Measurements from ENCODE around the gene ATXN7L1. TPM values are rescaled to one million over a fixed set of nuclear protein-coding genes. Genes with fewer than 3 reads are reported as not detected.
A peak's percentile ranks its signal among the peaks of the same experiment; 100 is the strongest.

Gene ATXN7L1
- polyA plus RNA-seq (ENCODE audit: insufficient read length in 4 of 4) = 10 to 100 TPM in 3 of 4 donors, 1 to 10 TPM in 1; 9.4 to 12.6 (median 10.8) TPM

GRCh38 chr7:105876091-105876963 lies at the start of gene ATXN7L1:
TSS of gene ATXN7L1 (minus strand) at chr7:105876599. CDS start at chr7:105876558, 41 bp downstream.
- peak; percentile 83 to 96 (median 94) for DNase-seq (ENCODE audit: low read depth in 4 of 4, low spot score in 3 of 4)

GRCh38 chr7:105926131-105926530 lies 49.7 kb upstream of the ATXN7L1 start:
- no peak for DNase-seq (ENCODE audit: low read depth in 4 of 4, low spot score in 3 of 4)

GRCh38 chr7:105924945-105925344 lies 48.5 kb upstream of the ATXN7L1 start:
- no peak for DNase-seq (ENCODE audit: low read depth in 4 of 4, low spot score in 3 of 4)

GRCh38 chr7:105920766-105921165 lies 44.4 kb upstream of the ATXN7L1 start:
- DNase-seq (ENCODE audit: low read depth in 4 of 4, low spot score in 3 of 4) = no peak

- no peak for DNase-seq (ENCODE audit: low read depth in 4 of 4, low spot score in 3 of 4)
Measured at GRCh38 chr7:105917659-105918058, 41.3 kb upstream of the ATXN7L1 start.

- DNase-seq (ENCODE audit: low read depth in 4 of 4, low spot score in 3 of 4) = no peak
Measured at GRCh38 chr7:105916603-105917002, 40.2 kb upstream of the ATXN7L1 start.

- DNase-seq (ENCODE audit: low read depth in 4 of 4, low spot score in 3 of 4) = no peak
Measured at GRCh38 chr7:105913947-105914346, 37.5 kb upstream of the ATXN7L1 start.

GRCh38 chr7:105911961-105912575 lies 35.7 kb upstream of the ATXN7L1 start:
- no peak for DNase-seq (ENCODE audit: low read depth in 4 of 4, low spot score in 3 of 4)

- no peak for DNase-seq (ENCODE audit: low read depth in 4 of 4, low spot score in 3 of 4)
Measured at GRCh38 chr7:105910172-105910571, 33.8 kb upstream of the ATXN7L1 start.

GRCh38 chr7:105909742-105910141 lies 33.3 kb upstream of the ATXN7L1 start:
- DNase-seq (ENCODE audit: low read depth in 4 of 4, low spot score in 3 of 4) = no peak

- DNase-seq (ENCODE audit: low read depth in 4 of 4, low spot score in 3 of 4) = no peak
Measured at GRCh38 chr7:105907129-105907846, 30.9 kb upstream of the ATXN7L1 start.

GRCh38 chr7:105906695-105907094 lies 30.3 kb upstream of the ATXN7L1 start:
- no peak for DNase-seq (ENCODE audit: low read depth in 4 of 4, low spot score in 3 of 4)

- DNase-seq (ENCODE audit: low read depth in 4 of 4, low spot score in 3 of 4) = no peak
Measured at GRCh38 chr7:105905910-105906568, 29.6 kb upstream of the ATXN7L1 start.

GRCh38 chr7:105905209-105905909 lies 29.0 kb upstream of the ATXN7L1 start:
- DNase-seq (ENCODE audit: low read depth in 4 of 4, low spot score in 3 of 4) = no peak

- no peak for DNase-seq (ENCODE audit: low read depth in 4 of 4, low spot score in 3 of 4)
Measured at GRCh38 chr7:105904064-105904463, 27.7 kb upstream of the ATXN7L1 start.

GRCh38 chr7:105902325-105902911 lies 26.0 kb upstream of the ATXN7L1 start:
- no peak for DNase-seq (ENCODE audit: low read depth in 4 of 4, low spot score in 3 of 4)

GRCh38 chr7:105897999-105898398 lies 21.6 kb upstream of the ATXN7L1 start:
- no peak for DNase-seq (ENCODE audit: low read depth in 4 of 4, low spot score in 3 of 4)

GRCh38 chr7:105896407-105896911 lies 20.1 kb upstream of the ATXN7L1 start:
- no peak for DNase-seq (ENCODE audit: low read depth in 4 of 4, low spot score in 3 of 4)

- no peak for DNase-seq (ENCODE audit: low read depth in 4 of 4, low spot score in 3 of 4)
Measured at GRCh38 chr7:105894131-105894530, 17.7 kb upstream of the ATXN7L1 start.
